GM10266 (cell line): ENCODE data around the gene RPS6KA2.

Source experiments
- DNase-seq: peaks from one replicate; pipeline ENCODE4 v3.0.0; 2012; ENCODE audit errors: extremely low spot score
- CTCF ChIP-seq: IDR thresholded peaks from 2 replicates; pipeline ENCODE4 v1.5.1; 2012; ENCODE audit warnings: mild to moderate bottlenecking, low read depth; ENCODE audit not compliant: control insufficient read depth, insufficient read depth; ENCODE audit errors: missing control alignments

RPS6KA2 gene

GRCh38 chr6:166492092-166492741 is 134.8 kb downstream of the RPS6KA2 start:
- no peak for TF ChIP-seq CTCF
- no peak for DNase-seq

GRCh38 chr6:166490671-166491500 is 136.2 kb downstream of the RPS6KA2 start:
- no peak for TF ChIP-seq CTCF
- DNase-seq: no peak

- no peak for TF ChIP-seq CTCF
- no peak for DNase-seq
Measured at GRCh38 chr6:166489301-166490155, 137.5 kb downstream of the RPS6KA2 start.

- TF ChIP-seq CTCF: no peak
- DNase-seq: no peak
Measured at GRCh38 chr6:166488701-166489100, 138.3 kb downstream of the RPS6KA2 start.

- DNase-seq: peak; percentile 71
- no peak for TF ChIP-seq CTCF
Measured at GRCh38 chr6:166488076-166488685, 138.9 kb downstream of the RPS6KA2 start.

GRCh38 chr6:166487148-166487547 is 139.9 kb downstream of the RPS6KA2 start:
- TF ChIP-seq CTCF: no peak
- DNase-seq: no peak

- TF ChIP-seq CTCF: no peak
- DNase-seq: no peak
Measured at GRCh38 chr6:166486536-166486880, 140.5 kb downstream of the RPS6KA2 start.
